HG02884 (cell line): ENCODE results near the gene PSMG1.

ENCODE experiments used
- ATAC-seq: cut with Tn5 transposase; IDR thresholded peaks from one replicate; pipeline ENCODE4 v1.9.1; 2021; ENCODE audit warnings: mild to moderate bottlenecking, moderate library complexity; ENCODE audit not compliant: unreplicated experiment

The PSMG1 gene

GRCh38 chr21:39125752-39126485 is 57.3 kb downstream of the PSMG1 start:
- ATAC-seq: no peak
